Adrenal gland (tissue), 12 donors: Measurements from ENCODE around the gene RASSF5. TPM values are rescaled to one million over a fixed set of nuclear protein-coding genes. Genes with fewer than 3 reads are reported as not detected.

ENCODE experiments used
- DNase-seq, 7 donors: peaks; one replicate each; pipeline ENCODE4 v3.0.0-alpha.2; 2019 to 2020
- H3K27ac ChIP-seq, 5 donors: fragments of 200-600 bp; sonication (generic) in 4 of 5; 1 replicate in 3 of 5; 2 replicates in 2 of 5; pipeline versions ENCODE4 v1.5.1 to v1.8.0; 2016 to 2020; ENCODE audit warnings: mild to moderate bottlenecking in 1 of 5
- H3K27me3 ChIP-seq: fragments of 200-600 bp; 2 replicates; pipeline ENCODE4 v1.8.0; 2021
- H3K36me3 ChIP-seq, 2 donors: fragments of 200-600 bp; replicated peaks in 1 of 2; 1 replicate in 1 of 2; 2 replicates in 1 of 2; pipeline versions ENCODE4 v1.5.1 to v1.8.0; 2018 to 2022
- H3K4me1 ChIP-seq, 2 donors: fragments of 200-600 bp; replicated peaks in 1 of 2; 1 replicate in 1 of 2; 2 replicates in 1 of 2; pipeline versions ENCODE4 v1.5.1 to v1.8.0; 2018 to 2021
- H3K4me3 ChIP-seq, 4 donors: fragments of 200-600 bp; sonication (generic) in 3 of 4; one replicate each; pipeline ENCODE4 v1.5.1; 2016 to 2018
- H3K9me3 ChIP-seq, 3 donors: fragments of 200-600 bp; sonication (generic) in 1 of 3; replicated peaks in 1 of 3; 1 replicate in 2 of 3; 2 replicates in 1 of 3; pipeline versions ENCODE4 v1.5.1 to v1.8.0; 2016 to 2021
- CTCF ChIP-seq, 6 experiments: fragments of 450-650 bp in 4 of 6; fragments of 200-600 bp in 2 of 6; sonication (generic) in 1 of 6; IDR thresholded peaks; 1 replicate in 5 of 6; 2 replicates in 1 of 6; pipeline versions ENCODE4 v1.5.1 to v1.8.0; 2016 to 2021; ENCODE audit warnings: antibody characterized with exemption in 6 of 6, mild to moderate bottlenecking in 2 of 6, moderate library complexity in 1 of 6
- POLR2A ChIP-seq, 2 donors: fragments of 450-650 bp; IDR thresholded peaks; one replicate each; pipeline ENCODE4 v1.6.1; 2017; ENCODE audit warnings: antibody characterized with exemption in 2 of 2, mild to moderate bottlenecking in 2 of 2, moderate library complexity in 1 of 2
- WGBS, 4 donors: extraction: QIAGEN DNeasy Blood & Tissue Kit in 2 of 4; methylation state at CpG; one replicate each; pipeline versions ENCODE4 v1.1.5 to v1.1.7; 2013 to 2017; 5-methylcytosine and 5-hydroxymethylcytosine counted together
- intact Hi-C, 2 donors: fragments of 100-400 bp; cut with DNase I; formaldehyde crosslinking; loops; one replicate each; pipeline versions ENCODE4 v1.14.1 to v1.15.0; 2022 to 2023
- polyA plus RNA-seq, 3 donors: library from polyadenylated mRNA; stranded (reverse); fragments of 200-250 nt in 2 of 3; fragments of 350-450 nt in 1 of 3; fragmentation: Illumina TruSeq in 1 of 3; extraction: RNeasy Lipid Tissue Mini Kit (QIAGEN cat#74804) in 1 of 3; gene quantifications; one replicate each; pipeline ENCODE4 v1.2.3, GENCODE V29; 2013 to 2014
- total RNA-seq, 9 donors: library from RNA; depleted of rRNA in 4 of 9; stranded (reverse); fragments of >200 nt in 4 of 9; fragments of 120-200 nt in 1 of 9; fragmentation: NEBNext Ultra II Directional in 1 of 9; extraction: Animal tissue kit (Norgen Biotek cat#: 25700) in 1 of 9; gene quantifications; one replicate each; pipeline versions ENCODE4 v1.1.0 to v1.2.4, GENCODE V29; 2013 to 2023
- donor health status: healthy with polysubstance abuse.
- donor health status: Bipolar disorder and iron deficiency.
- donor health status: DM: yes; HTN: yes; CAD: no.
- donor health status: DM: no; HTN: no; CAD: no.
- donor health status: DM: no; HTN: no; CAD: no.
- donor health status: DM: yes; HTN: yes; CAD: no.

Gene RASSF5
- total and polyA plus RNA-seq, 12 donors, result 7.1 to 57.9 (median 27.0) TPM

- H3K27ac ChIP-seq, result no peak overlapping the region
- H3K4me1 ChIP-seq, result peaks cover 0 to 5% of the 10 kb centered on the region in 2 donors
- intact Hi-C loops, result loop anchor here (10.0 kb wide), 1 partner anchor 180 kb away; no protein-coding TSS in a partner anchor
- WGBS, 4 donors, result 91 to 96% (median 94%) methylated on average over 3 to 10 of the region's 10 CpGs
- H3K9me3 ChIP-seq, result no peaks in the 10 kb centered on the region
- DNase-seq, result no peak
- H3K4me3 ChIP-seq, result no peak overlapping the region
- H3K27me3 ChIP-seq, result no peaks in the 10 kb centered on the region
- H3K36me3 ChIP-seq, result no peaks in the 10 kb centered on the region
- no peak for TF ChIP-seq POLR2A (IDR thresholded peaks at IDR 0.05)
- TF ChIP-seq CTCF (IDR thresholded peaks at IDR 0.05), result no peak
Measured at GRCh38 chr1:206484901-206485300, 22.4 kb upstream of the RASSF5 start.

GRCh38 chr1:206486995-206487788, 20.1 kb upstream of the RASSF5 start:
- Histone ChIP-seq H3K4me1 (peaks cover 0 to 16% of the 10 kb centered on the region in 2 donors), H3K9me3 (no peaks in the 10 kb centered on the region), H3K27me3 (no peaks in the 10 kb centered on the region), H3K27ac (peak overlapping the region in 2 of 5 donors; percentile 23 to 35), H3K4me3 (no peak overlapping the region), H3K36me3 (peaks cover 0 to 4% of the 10 kb centered on the region in 2 donors)
- DNase-seq, result no peak
- no peak for TF ChIP-seq POLR2A (IDR thresholded peaks at IDR 0.05)
- TF ChIP-seq CTCF (IDR thresholded peaks at IDR 0.05), result no peak
- 64 to 80% (median 70%) methylated on average over 13 to 15 of the region's 15 CpGs for WGBS, 4 donors
- intact Hi-C loops, result loop anchor here (10.0 kb wide), 1 partner anchor 178 kb away; no protein-coding TSS in a partner anchor

- Histone ChIP-seq H3K27me3 (no peaks in the 10 kb centered on the region), H3K4me3 (no peak overlapping the region), H3K36me3 (peaks cover 0 to 4% of the 10 kb centered on the region in 2 donors), H3K27ac (peak overlapping the region in 1 of 5 donors; percentile 23), H3K4me1 (peaks cover 0 to 16% of the 10 kb centered on the region in 2 donors), H3K9me3 (no peaks in the 10 kb centered on the region)
- TF ChIP-seq CTCF (IDR thresholded peaks at IDR 0.05) (no peak), POLR2A (IDR thresholded peaks at IDR 0.05) (no peak)
- DNase-seq, result no peak
- WGBS, 4 donors, result 86 to 94% (median 88%) methylated on average over 6 to 7 of the region's 7 CpGs
- intact Hi-C loops, result loop anchor here (10.0 kb wide), 1 partner anchor 177 kb away; no protein-coding TSS in a partner anchor
Measured at GRCh38 chr1:206487970-206488369, 19.4 kb upstream of the RASSF5 start.

- no peaks in the 10 kb centered on the region for H3K9me3 ChIP-seq
- 73 to 88% (median 82%) methylated on average over 2 to 3 of the region's 3 CpGs for WGBS, 4 donors
- DNase-seq, result no peak
- H3K4me1 ChIP-seq, result peaks cover 0 to 16% of the 10 kb centered on the region in 2 donors
- H3K27ac ChIP-seq, result no peak overlapping the region
- no peak overlapping the region for H3K4me3 ChIP-seq
- intact Hi-C loops, result loop anchor here (10.0 kb wide), 1 partner anchor 176 kb away; no protein-coding TSS in a partner anchor
- no peak for TF ChIP-seq POLR2A (IDR thresholded peaks at IDR 0.05)
- H3K36me3 ChIP-seq, result peaks cover 0 to 4% of the 10 kb centered on the region in 2 donors
- no peaks in the 10 kb centered on the region for H3K27me3 ChIP-seq
Measured at GRCh38 chr1:206488466-206488865, 18.9 kb upstream of the RASSF5 start.
